Mucosa of gallbladder (tissue), 1 donor: ENCODE data around the gene ZMYND8. TPM values are rescaled to one million over a fixed set of nuclear protein-coding genes. Genes with fewer than 3 reads are reported as not detected.
"Not testable (repeated sequence)": the region's sequence is repeated elsewhere in the genome, so short reads cannot be mapped to it uniquely, and the experiment has no call there.

ENCODE experiments used
- DNase-seq: peaks from one replicate; pipeline ENCODE4 v3.0.0-alpha.2; 2020; ENCODE audit warnings: low spot score
- total RNA-seq: library from RNA; stranded (reverse); gene quantifications from one replicate; pipeline ENCODE4 v1.2.1, GENCODE V29; 2021
- donor health status: DM: no; HTN: no; CAD: no.

ZMYND8 gene
- total RNA-seq, 1 donor from 2014 or later = 55.2 TPM

DNA sequence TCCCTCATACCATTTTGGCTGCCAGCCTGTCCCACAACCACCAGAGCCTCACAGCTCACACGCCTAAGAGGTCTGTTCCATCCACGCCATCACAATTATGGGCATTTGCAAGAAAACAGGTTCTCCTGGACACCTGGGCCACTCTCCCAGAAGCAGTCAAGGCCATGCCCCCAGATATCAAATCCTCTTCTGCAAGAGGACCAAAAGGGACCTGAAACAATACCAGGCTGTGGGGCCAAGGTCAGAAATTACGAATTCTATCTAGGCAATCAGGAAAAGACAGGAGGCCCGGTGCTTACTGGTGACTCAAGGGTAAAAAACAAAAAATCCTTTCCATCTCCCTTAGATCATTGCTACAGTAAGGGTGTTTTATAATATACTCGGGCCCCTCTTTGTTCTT lies 69.8 kb downstream of the ZMYND8 start:
- DNase-seq = no peak

DNA sequence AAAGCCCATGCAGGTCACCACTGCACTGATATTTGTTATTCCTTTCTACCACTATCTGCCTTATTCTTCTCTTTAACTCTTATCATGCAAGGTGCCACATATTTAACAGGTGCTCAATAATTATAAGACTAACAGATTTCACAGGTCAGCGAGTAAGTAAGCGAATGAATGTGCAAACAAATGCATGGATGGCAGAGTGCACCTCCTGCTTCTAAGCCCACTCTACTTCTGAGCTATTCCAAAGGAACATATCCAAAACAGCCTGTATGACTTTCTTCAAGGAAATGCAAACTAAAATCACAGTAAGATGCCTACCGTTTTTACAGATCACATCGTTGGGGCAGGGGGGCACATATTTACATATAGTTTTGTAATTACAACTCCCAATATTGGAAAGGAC lies 71.3 kb downstream of the ZMYND8 start:
- no peak for DNase-seq

DNA sequence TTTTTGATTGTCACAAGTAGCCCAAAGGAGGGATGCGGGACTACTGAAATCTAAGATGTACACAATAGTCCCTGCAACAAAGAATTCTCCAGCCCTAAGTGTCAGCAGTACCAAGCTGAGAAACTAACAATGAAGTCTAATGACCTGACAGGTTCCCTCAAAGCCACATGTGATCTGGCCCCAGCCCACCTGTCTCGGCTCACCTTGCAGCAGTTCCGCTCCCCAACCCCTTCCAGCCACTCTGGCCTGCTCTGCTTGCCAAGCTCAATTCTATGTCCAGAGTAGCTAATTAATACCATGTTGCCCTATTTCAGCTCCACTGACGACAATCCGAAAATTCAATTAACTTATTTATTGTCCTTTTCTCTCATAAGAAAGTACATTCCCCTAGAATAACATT lies 72.1 kb downstream of the ZMYND8 start:
- DNase-seq = no peak

DNA sequence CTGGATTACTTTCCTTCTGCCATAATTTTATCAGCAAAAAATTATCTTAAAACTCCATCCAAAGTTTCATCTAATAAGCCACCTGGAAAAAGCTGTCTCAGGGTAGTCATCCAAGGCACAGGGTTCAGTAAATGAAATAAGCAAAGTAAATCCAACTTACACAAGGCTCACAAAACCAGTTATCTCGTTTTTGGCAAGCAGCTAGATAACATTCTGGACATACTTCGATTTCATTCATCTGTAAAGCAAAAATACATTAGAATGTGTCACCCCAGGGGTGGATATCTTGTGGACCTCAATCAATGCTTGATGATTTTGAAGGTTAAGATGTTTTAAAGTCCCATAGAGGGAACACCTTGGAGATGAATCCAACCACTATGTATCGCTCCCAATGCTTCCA lies 73.1 kb downstream of the ZMYND8 start:
- no peak for DNase-seq

DNA sequence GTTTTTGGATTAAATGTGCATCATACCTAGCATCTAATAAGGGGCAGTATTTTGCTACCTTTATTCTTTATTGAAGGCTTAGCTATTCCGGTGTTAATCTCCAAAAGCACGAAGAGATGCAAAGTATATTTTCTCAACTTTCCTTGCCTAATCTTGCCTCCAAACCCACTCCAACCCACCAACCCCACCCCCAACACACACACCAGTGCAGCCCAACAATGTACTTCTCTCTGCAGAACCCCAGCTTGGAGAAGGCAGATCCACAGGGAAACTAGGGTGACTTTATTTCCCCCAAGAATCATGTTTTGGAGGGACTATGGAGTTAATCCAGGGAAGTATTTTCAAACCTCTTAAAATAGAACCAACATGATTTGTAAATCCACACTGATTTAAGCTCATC lies 73.6 kb downstream of the ZMYND8 start:
- DNase-seq = no peak

DNA sequence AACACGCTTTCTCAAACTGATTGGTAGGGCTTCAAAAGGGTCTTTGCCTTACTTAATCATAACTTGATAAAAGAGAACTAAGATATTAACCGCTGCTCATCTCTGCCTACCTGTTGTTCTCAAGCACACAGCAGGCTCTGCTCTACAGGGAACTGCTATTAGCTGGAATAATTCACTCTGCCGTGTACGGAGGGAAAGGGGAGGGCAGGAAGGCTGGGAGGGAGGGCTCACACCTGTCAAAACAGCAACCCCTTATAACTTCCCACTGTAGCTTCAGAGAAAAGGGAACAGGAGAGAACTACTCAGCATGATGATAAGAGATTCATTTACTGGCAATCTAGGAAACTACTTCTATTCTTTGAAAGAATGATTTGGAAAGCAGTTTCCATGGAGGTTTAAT lies 75.1 kb downstream of the ZMYND8 start:
- DNase-seq = no peak

DNA sequence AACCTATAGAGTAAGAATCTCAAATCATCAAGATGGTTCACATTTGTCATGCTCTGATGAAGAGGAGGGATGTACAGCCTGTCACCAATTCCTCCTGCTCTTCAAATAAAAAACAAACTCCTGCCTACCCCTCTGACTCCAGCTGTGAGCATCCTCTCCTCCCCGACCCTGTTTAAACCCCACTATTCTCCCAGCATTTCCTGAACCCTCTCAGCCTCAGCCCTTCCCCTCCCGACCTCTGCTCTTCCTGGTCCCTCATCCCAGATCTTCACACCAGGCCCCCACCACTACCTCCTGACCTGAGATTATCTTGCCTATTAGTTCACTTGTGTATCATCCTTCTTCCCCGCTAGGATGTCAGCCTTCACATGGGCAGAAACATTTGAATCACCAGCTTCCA lies 75.8 kb downstream of the ZMYND8 start:
- DNase-seq = no peak

DNA sequence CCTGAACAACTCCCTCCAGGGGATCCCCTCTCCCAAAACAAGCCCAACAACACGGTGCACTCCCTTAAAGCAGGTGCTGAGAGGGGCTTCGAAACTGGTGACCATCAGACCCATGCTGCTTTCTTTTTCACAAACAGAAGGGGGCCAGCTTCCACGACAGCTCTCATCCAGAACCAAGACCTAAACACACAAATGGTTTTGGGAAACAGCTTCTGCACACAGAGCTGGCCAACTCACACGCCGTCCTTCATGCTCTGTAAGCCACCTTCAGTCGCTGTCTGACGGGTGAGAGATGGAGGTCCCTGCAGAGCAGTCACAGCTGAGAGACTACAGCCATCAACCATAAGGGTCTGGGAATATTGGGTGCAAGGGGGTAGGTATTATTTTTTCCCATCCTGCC lies 76.3 kb downstream of the ZMYND8 start:
- no peak for DNase-seq

DNA sequence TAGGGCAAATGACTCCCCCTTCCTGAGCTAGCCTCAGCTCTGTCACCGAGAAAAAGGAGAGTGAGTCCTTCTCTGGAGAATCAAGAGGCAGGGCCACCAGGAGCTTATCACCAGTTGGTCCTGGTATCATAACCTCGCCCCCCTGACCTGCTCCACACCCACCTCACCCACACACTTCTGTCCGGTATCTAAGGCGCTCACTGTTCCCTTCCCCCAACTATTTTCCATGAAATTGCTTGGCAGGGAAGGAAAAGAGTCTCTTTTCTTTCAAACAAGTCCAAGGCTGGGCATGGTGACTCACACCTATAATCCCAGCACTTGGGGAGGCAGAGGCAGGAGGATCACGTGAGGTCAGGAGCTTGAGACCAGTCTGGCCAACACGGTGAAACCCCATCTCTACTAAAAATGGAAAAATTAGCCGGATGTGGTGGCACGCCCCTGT lies 77.6 kb downstream of the ZMYND8 start:
- DNase-seq = no peak

DNA sequence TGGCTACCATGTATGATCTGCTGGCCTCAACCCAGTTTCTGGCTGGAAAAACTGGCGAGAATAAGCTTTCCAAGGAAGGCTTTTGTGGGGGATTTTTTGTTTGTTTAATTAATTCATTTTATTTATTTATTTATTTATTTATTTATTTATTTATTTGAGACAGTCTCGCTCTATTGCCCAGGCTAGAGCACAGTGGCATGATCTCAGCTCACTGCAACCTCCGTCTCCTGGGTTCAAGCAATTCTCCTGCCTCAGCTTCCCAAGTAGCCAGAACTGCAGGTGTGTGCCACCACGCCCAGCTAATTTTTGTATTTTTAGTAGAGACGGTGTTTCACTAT lies 79.0 kb downstream of the ZMYND8 start:
- not testable (repeated sequence) for DNase-seq

DNA sequence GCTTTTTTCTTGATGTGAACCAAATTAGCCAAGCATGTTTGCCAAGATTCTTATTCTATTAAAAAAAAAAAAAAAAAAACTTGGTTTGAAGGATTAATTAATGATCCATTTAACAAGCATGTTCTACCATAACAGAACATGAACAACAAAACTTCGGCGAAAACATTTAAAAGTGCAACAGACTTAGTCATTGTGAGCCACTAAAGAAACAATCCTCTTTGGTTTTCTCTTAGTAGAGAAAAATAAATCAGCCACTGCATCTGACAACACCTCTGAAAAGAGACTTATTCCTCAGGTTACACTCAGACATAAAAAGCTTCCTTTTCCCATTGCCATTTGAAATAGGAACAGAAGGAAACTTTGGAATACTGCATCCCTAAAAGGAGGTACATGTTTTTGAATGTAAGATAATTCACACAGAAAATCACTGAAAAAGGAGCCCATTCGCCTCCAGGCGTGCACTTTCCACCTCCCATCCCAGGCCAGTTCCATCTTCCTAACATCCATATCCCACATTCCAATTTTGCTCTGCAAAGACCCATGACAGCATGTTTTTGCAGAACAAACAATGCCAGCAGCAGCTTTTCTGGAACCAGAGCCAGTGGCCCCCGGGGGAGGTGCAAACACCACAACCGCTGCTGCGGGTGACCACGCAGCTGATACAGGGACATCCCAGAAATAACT lies 79.5 kb downstream of the ZMYND8 start:
- DNase-seq = peak; percentile 34

DNA sequence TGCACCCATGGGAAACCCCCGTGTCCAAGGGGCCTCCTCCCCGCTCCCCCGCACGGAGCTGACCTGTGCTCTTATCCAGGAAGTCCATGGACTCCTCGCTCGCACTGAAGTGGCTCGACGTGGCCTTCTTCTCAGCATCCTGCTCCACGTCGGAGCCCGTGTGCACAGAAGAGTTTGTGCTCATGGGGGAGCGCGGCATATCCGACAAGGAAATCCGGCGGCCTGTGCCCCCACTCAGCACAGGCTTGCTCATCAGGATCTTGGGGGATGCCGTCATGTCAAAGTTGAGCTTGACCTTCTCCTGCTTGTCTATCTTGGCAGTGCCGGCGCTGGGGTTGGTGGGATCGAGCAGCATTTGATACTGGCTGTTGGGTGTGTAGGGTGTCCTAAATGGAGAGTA lies 80.2 kb downstream of the ZMYND8 start:
- no peak for DNase-seq

DNA sequence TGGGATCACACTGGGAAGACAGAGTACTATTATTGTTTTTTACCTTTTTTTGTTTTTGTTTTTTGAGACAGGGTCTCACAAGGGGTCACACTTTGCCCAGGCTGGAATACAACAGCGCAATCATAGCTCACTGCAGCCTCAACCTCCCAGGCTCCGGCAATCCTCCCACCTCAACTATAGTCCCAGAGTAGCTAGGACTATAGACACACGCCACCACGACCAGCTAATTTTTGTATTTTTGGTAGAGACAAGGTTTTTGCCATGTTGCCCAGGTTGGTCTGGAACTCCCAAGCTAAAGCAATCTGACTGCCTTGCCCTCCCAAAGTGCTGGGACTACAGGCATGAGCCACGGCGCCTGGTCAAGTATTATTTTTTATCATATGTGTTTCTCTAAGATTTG lies 81.0 kb downstream of the ZMYND8 start:
- DNase-seq = no peak

DNA sequence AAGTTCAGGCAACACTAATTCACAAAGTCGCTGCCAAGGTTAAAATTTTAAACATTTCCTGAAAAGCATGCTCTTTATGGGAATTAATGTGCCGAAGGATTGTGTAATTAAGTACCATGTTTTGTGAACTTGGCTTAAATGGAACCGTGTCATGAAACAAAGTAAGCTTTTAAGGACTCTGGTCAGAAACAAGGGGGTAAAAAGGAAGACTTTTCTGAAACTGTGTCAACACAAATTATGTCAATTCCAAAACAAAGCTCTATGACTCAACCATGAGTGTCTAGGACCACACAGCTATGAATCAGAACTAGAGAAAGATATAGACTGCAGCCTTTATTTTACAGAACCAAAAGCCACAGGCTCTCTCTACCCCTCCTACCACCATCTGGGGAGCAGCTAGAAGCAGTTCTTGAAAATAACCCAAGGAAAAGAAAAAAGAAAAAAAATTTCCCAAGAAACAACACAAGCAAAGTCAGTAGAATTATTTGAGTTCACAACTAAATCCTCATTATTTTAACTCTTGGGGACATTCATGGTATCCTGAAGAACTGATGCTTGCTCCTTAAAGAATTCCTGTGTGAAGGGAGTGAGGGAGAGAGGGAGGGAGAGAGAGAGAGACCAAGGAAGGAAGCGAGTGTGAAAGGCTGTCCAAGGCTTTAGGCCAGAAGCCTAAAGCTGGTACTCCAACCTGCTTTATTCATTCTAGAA lies 81.9 kb downstream of the ZMYND8 start:
- DNase-seq = no peak

DNA sequence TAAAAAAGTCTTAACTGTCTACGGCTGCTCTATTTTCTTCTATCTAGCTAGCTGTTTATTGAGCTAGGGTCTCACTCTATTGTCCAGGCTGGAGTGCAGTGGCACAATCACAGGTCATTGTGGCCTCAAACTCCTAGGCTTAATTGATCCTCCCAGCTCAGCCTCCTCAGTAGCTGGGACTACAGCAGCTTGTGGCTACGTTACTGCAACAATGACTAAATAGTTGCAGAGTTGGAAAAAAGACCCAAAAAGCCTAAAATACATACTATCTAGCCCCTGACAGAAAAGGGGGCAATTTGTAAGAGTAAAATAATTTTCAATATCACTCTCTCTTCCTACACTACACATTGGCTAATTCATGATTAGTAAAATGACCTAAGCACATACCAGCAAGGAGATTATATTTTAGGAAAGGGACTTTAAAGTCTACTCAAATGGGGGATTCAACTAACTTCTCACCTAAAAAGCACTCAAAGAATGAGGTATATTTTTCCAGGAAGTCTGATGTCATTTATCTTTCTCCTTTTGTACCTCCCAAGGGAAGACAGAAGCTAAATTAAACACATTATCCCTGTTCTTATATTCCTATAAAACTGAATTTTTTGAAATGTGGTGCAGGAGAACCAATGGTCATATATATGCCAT lies 82.8 kb downstream of the ZMYND8 start:
- DNase-seq = no peak

DNA sequence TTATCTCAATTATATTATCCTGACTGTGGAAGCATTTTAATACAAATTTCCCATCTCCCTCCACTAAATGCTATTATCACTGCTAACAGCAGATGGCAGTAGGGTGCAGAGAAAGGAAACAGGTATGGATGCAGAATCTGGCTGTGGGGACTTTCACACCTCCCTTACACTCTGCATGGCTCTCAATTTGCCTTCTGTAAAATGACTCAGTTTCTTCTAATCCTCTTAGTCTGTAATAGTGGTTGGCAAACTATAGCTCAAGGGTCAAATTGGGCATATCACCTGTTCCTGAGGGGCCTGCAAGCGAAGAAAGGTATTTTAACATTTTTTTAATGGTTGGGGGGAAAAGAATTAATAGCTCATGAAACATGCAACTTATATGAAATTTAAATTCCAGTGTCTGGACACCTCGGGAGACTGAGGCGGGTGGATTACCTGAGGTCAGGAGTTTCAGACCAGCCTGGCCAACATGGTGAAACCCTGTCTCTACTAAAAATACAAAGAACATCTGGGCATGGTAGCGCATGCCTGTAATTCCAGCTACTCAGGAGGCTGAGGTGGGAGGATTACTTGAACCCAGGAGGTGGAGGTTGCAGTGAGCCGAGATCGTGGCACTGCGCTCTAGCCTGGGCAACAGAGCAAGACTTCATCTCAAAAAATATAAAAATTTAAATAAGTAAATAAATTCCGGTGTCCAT lies 83.5 kb downstream of the ZMYND8 start:
- DNase-seq = peak; percentile 68

DNA sequence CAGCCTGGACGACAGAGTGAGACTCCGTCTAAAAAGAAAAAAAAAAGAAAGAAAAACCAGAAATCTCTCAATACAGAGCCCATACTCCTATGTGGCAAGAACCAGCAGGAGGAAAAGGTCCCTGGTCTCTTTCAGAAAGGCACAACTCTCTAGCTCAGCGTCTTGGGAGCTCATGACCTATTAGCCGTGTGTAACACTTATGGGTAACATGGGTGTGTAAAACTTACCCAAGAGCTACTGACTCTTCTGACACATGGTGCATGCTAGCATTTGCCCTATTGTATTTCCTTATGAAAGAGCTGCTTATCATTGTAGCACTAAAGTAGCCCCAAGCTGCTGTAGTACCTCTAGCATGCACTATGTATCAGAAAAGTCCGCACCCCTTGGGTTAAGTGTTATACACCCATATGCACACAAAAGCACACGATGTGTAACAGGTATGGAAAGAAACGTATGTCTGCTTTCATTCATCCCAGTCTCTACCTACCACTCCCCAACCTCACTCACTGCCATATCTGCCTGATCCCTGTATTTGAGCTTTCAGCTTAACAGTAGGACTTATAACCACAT lies 85.4 kb downstream of the ZMYND8 start:
- no peak for DNase-seq

DNA sequence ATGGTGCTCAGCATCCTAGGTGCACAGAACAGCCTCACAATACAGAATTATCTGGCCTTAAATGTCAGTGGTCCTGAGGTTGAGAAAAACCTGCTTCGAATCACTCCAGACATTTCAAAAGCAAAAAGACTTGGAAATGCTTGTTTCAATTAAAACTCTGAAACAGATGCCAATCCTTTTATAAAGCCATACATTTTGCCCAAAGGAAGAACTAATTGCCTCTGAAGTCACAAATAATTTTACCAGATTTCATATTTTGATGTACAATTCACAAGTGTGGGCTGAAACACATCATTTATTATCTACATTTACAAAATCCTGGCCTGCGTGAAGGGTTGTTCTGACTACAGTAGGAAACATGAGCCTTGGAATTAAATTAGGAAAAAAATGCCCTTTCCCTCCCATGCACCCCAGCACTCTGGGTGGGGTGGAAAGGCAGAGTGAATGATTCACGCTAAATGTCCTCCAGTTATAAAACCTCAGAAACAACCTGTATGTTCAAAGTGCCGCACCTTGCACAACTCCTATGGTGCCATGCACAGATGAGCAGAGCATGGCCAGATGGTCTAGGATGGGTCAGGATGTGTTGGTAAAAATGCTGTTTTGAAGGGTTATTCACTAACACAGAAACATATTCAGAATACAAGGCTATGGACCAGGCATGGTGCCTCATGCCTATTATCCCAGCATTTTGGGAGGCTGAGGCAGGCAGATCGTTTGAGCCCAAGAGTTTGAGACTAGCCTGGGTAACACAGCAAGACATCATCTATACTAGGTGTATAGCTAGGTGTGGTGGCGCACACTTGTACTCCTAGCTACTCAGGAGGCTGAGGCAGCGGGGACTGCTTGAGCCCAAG lies 87.0 kb downstream of the ZMYND8 start:
- DNase-seq = no peak

DNA sequence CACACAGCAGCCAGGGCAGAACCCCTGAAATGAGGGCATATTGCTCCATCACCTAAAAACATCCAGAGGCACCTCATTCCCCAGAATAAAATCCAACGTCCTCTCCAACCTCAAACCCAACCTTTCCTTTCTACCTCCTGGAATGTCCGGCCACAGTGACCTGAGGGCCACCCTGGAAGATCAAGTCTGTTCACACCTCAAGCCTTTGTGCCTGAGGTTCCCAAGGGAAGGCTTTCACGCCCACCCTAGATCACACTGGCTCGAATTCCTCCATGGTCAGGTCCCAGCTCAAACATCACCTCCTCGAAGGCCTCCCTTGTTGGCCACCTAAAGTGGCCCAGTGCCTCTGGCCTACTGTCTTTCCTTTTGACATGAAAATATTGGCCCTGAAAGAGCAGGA lies 88.9 kb downstream of the ZMYND8 start:
- no peak for DNase-seq

DNA sequence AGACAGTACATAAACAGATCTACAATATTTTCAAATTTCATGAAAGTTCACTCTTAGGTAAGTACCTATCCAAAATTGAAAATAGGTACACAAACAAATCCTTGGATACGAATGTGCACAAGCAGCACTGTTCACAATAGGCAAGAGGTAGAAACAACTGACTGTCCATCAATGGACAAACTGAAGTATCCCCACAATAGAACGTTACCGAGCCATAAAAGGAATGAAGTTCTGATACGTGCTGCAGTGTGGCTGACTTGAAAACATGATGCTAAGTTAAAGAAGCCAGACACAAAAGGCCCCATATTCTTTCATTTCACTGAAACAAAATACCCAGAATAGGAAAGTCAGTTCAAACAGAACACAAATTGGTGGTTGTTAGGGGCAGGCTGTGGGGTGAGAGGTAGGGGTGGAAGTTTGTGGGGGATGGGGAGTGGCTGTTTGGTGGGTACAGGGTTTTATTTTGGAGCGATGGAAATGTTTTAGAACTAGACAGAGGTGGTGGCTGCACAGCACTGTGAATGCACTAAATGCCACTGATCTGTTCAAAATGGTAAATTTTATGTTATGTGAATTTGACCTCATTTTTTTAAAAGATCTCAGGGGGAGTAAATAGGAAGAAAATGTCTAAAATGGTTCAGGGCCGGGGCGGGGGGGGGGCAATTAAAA lies 89.5 kb downstream of the ZMYND8 start:
- DNase-seq = no peak

DNA sequence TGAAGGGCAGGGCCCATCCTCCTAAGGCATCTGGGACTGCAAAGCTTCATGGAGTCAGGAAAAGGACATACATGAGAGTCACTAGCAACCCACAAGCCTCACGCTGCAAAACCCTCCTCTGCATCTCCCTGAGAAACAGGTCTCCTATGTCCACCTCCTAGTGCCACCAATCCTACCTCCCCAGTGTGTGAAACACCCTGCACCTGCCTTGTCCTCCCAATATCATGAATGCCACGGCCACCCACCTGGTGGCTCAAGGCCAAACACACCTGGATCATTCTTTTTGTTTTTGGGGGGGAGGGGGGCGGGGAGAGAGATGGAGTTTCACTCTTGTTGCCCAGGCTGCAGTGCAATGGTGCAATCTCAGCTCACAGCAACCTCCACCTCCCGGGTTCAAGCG lies 90.5 kb downstream of the ZMYND8 start:
- no peak for DNase-seq
